Adrenal gland (tissue), 5 donors: Measurements from ENCODE around the gene HSBP1.

Source experiments
- CTCF ChIP-seq, 6 experiments: fragments of 450-650 bp in 4 of 6; fragments of 200-600 bp in 2 of 6; sonication (generic) in 1 of 6; IDR thresholded peaks; 1 replicate in 5 of 6; 2 replicates in 1 of 6; pipeline versions ENCODE4 v1.5.1 to v1.8.0; 2016 to 2021; ENCODE audit warnings: antibody characterized with exemption in 6 of 6, mild to moderate bottlenecking in 2 of 6, moderate library complexity in 1 of 6
- POLR2A ChIP-seq, 2 donors: fragments of 450-650 bp; IDR thresholded peaks; one replicate each; pipeline ENCODE4 v1.6.1; 2017; ENCODE audit warnings: antibody characterized with exemption in 2 of 2, mild to moderate bottlenecking in 2 of 2, moderate library complexity in 1 of 2
- donor health status: DM: no; HTN: no; CAD: no.

- TF ChIP-seq CTCF (IDR thresholded peaks at IDR 0.05) (no peak), POLR2A (IDR thresholded peaks at IDR 0.05) (no peak)
Observed at GRCh38 chr16:83804366-83804765, 3.4 kb upstream of the HSBP1 start.
